ENCODE data around the gene PRPF40B.

Gene PRPF40B

DNA sequence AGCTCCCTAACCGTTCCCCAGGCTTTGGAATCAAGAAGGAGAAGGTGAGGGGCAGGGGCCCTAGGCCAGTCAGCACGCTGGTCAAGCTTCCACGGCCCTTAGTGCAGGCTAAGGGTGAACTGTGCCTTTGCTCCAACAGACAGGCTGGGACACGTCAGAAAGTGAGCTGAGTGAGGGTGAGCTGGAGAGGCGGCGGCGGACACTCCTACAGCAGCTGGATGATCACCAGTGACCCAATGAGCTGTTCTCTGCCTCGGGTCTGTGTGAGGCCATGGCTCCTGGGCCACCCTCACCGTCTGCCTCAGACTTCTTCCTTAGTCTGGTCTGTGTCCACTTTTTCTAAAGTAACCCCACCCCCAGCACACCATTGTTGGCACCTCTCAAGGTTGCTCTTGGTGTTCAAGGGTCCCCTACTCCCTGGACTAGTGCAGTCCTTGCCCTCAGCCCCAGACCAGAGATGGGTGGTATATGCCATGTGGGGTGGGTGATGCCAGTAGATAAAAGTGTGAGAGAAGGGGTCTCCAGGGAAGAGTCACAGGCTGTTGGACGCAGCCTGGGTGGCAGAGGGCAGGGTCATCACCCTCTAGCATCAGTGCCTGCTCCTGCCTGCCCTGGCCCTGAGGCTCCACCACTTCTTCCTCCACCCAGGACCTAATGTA is 20.7 kb downstream of the PRPF40B start:
- no CpG with 5 or more reads among the region's 10 CpGs for WGBS (ENCODE audit: extremely low coverage, insufficient coverage, low lambda C conversion rate)

DNA sequence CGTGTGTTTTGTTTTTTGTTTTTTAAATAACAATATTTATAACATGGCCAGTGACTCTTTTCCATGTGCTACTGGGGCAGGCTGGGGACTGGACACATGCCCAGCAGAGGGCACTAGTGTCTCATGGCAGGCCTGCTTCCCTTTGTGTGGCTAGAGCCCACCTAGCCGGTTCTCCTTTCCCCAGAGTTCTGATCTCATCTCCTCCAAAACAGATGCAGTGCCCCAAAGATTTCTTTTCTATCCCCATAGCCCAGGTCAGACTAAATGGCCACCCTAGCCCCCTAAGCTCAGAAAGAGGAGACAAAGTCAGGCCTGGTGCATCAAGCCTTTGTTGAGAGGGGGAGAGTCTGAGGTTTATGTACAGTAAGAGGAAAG is 21.2 kb downstream of the PRPF40B start:
- H3K4me3 ChIP-seq (ENCODE audit: low read length), result no peak overlapping the region
- H3K4ac ChIP-seq (ENCODE audit: low read depth, low read length), result no peak overlapping the region
- no peak overlapping the region for H4K8ac ChIP-seq (ENCODE audit: low read depth, low read length)
- H3K36me3 ChIP-seq (ENCODE audit: control insufficient read depth, insufficient read depth, low read length), result peaks cover 12% of the 10 kb centered on the region
- H3K56ac ChIP-seq (ENCODE audit: low read length), result peak overlapping the region; percentile 73
- no peak overlapping the region for H2BK120ac ChIP-seq (ENCODE audit: low read depth, low read length)
- no peak overlapping the region for H3K18ac ChIP-seq (ENCODE audit: low read length)
- H3K9ac ChIP-seq (ENCODE audit: low read length), result no peak overlapping the region
- H3K4me1 ChIP-seq (ENCODE audit: control insufficient read depth, low read depth, low read length), result no peaks in the 10 kb centered on the region
- no peaks in the 10 kb centered on the region for H3K27me3 ChIP-seq (ENCODE audit: insufficient read depth, low read length, poor library complexity)
- H3K79me2 ChIP-seq (ENCODE audit: control insufficient read depth, insufficient read depth, low read length), result no peaks in the 10 kb centered on the region
- H2AK5ac ChIP-seq (ENCODE audit: low read length), result no peak overlapping the region
- no peak overlapping the region for H4K5ac ChIP-seq (ENCODE audit: low read length)
- WGBS (ENCODE audit: extremely low coverage, insufficient coverage, low lambda C conversion rate), result no CpG with 5 or more reads among the region's 2 CpGs
- no peak overlapping the region for H2BK5ac ChIP-seq (ENCODE audit: low read length)
- H3K79me1 ChIP-seq (ENCODE audit: low read length), result no peaks in the 10 kb centered on the region
- peak; percentile 78 for DNase-seq
- H3K23ac ChIP-seq (ENCODE audit: low read length), result peak overlapping the region; percentile 24
- no peak overlapping the region for H3K27ac ChIP-seq (ENCODE audit: low read depth, low read length)
- H3K4me2 ChIP-seq (ENCODE audit: low read length), result no peak overlapping the region
- H2BK15ac ChIP-seq (replicated peaks; ENCODE audit: low read depth), result no peak overlapping the region

More for the DNA sequence above, 20.7 kb downstream of the PRPF40B start:
- no peak for DNase-seq
- Histone ChIP-seq H3K4ac (ENCODE audit: low read depth, low read length) (no peak overlapping the region), H2AK5ac (ENCODE audit: low read length) (no peak overlapping the region), H4K5ac (ENCODE audit: low read length) (no peak overlapping the region), H3K9ac (ENCODE audit: low read length) (no peak overlapping the region), H3K79me1 (ENCODE audit: low read length) (no peaks in the 10 kb centered on the region), H3K4me2 (ENCODE audit: low read length) (no peak overlapping the region), H3K4me3 (ENCODE audit: low read length) (no peak overlapping the region), H3K4me1 (ENCODE audit: control insufficient read depth, low read depth, low read length) (no peaks in the 10 kb centered on the region), H3K18ac (ENCODE audit: low read length) (no peak overlapping the region), H2BK5ac (ENCODE audit: low read length) (no peak overlapping the region), H3K36me3 (ENCODE audit: control insufficient read depth, insufficient read depth, low read length) (peaks cover 11% of the 10 kb centered on the region), H3K56ac (ENCODE audit: low read length) (no peak overlapping the region), H3K27ac (ENCODE audit: low read depth, low read length) (no peak overlapping the region), H2BK120ac (ENCODE audit: low read depth, low read length) (no peak overlapping the region), H4K8ac (ENCODE audit: low read depth, low read length) (no peak overlapping the region), H3K79me2 (ENCODE audit: control insufficient read depth, insufficient read depth, low read length) (no peaks in the 10 kb centered on the region), H3K23ac (ENCODE audit: low read length) (no peak overlapping the region), H3K27me3 (ENCODE audit: insufficient read depth, low read length, poor library complexity) (no peaks in the 10 kb centered on the region), H2BK15ac (replicated peaks; ENCODE audit: low read depth) (no peak overlapping the region)

DNA sequence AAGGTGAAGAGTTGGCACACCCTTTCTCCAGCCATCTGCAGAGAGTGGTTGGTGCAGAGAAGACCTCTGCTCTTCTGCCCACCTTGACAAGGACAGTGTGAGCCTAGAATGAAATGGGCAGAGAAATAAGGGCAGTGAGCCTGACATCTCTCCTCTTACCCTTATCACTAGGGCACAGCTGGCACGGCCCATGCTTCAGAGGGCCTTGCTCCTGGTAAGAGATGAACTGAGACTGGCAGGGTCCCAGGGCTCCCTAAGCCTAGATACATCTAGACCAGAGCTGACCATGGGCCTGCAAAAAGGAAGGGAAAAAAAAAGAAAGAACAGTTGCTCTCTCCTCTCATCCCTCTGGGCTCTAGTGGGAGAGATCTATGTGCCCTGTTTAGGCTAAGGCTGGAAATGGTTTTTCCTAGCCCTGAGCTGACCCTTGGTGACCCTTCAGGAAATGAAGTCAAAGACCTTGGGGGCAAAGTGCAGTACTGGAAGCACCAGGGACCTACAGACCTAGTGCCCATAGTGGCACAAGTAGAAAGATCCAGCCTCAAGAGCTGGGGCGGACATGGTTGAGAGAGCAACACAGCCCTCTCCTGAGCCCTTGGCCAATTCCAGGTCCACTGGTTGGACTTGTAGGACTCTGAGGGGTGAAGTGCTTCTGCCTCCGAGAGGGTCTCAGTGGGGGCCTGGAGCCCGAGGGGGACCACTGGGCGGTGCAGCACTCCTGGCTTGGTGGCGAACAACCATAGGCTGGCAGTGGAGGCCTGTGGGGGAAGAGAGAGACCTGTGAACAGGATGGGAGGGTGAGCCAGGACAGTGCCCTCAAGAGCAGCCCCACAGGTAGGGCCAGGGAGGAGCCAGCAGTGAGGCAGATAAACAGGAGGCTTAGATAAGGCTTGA is 22.0 kb downstream of the PRPF40B start:
- Histone ChIP-seq H3K56ac (ENCODE audit: low read length) (no peak overlapping the region), H4K8ac (ENCODE audit: low read depth, low read length) (no peak overlapping the region), H3K79me2 (ENCODE audit: control insufficient read depth, insufficient read depth, low read length) (no peaks in the 10 kb centered on the region), H3K4ac (ENCODE audit: low read depth, low read length) (no peak overlapping the region), H2AK5ac (ENCODE audit: low read length) (no peak overlapping the region), H3K4me1 (ENCODE audit: control insufficient read depth, low read depth, low read length) (no peaks in the 10 kb centered on the region), H3K27ac (ENCODE audit: low read depth, low read length) (no peak overlapping the region), H2BK5ac (ENCODE audit: low read length) (no peak overlapping the region), H3K27me3 (ENCODE audit: insufficient read depth, low read length, poor library complexity) (no peaks in the 10 kb centered on the region), H2BK120ac (ENCODE audit: low read depth, low read length) (no peak overlapping the region), H3K36me3 (ENCODE audit: control insufficient read depth, insufficient read depth, low read length) (peaks cover 16% of the 10 kb centered on the region), H3K4me3 (ENCODE audit: low read length) (no peak overlapping the region), H3K18ac (ENCODE audit: low read length) (no peak overlapping the region), H4K5ac (ENCODE audit: low read length) (no peak overlapping the region), H3K79me1 (ENCODE audit: low read length) (no peaks in the 10 kb centered on the region), H2BK15ac (replicated peaks; ENCODE audit: low read depth) (no peak overlapping the region), H3K23ac (ENCODE audit: low read length) (peak overlapping the region; percentile 24), H3K9ac (ENCODE audit: low read length) (no peak overlapping the region), H3K4me2 (ENCODE audit: low read length) (no peak overlapping the region)
- WGBS (ENCODE audit: extremely low coverage, insufficient coverage, low lambda C conversion rate), result no CpG with 5 or more reads among the region's 6 CpGs
- DNase-seq, result no peak

DNA sequence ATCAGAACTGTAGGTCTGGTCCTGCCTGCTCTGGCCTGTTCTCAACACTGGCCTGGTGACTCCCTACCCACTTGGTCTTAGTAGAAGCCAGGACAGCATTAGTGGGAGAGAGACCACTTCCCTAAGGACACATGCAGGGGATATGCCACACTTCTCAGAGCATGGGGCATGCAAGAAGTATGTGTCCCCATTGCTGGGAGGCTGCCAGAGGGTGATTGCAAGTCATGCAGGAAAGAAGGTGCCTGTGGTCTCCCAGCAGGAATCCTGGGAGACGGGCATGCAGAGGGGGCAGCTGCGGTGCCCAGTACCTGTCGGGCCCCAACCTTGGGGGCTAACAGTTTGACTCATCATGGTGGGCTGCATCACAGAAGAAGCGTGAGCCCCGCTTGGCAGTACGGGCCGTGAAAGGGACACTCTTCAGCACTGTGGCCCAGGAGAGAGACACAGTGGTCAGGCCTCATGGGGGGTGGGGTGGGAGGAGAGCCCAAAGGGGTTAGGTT is 23.0 kb downstream of the PRPF40B start:
- Histone ChIP-seq H3K79me1 (ENCODE audit: low read length) (no peaks in the 10 kb centered on the region), H2BK5ac (ENCODE audit: low read length) (no peak overlapping the region), H3K4ac (ENCODE audit: low read depth, low read length) (no peak overlapping the region), H3K9ac (ENCODE audit: low read length) (no peak overlapping the region), H3K23ac (ENCODE audit: low read length) (no peak overlapping the region), H3K18ac (ENCODE audit: low read length) (no peak overlapping the region), H3K4me1 (ENCODE audit: control insufficient read depth, low read depth, low read length) (no peaks in the 10 kb centered on the region), H3K79me2 (ENCODE audit: control insufficient read depth, insufficient read depth, low read length) (no peaks in the 10 kb centered on the region), H4K8ac (ENCODE audit: low read depth, low read length) (no peak overlapping the region), H3K56ac (ENCODE audit: low read length) (no peak overlapping the region), H2AK5ac (ENCODE audit: low read length) (no peak overlapping the region), H3K4me2 (ENCODE audit: low read length) (no peak overlapping the region), H2BK15ac (replicated peaks; ENCODE audit: low read depth) (no peak overlapping the region), H2BK120ac (ENCODE audit: low read depth, low read length) (no peak overlapping the region), H3K36me3 (ENCODE audit: control insufficient read depth, insufficient read depth, low read length) (peaks cover 18% of the 10 kb centered on the region), H4K5ac (ENCODE audit: low read length) (no peak overlapping the region), H3K4me3 (ENCODE audit: low read length) (no peak overlapping the region), H3K27ac (ENCODE audit: low read depth, low read length) (no peak overlapping the region), H3K27me3 (ENCODE audit: insufficient read depth, low read length, poor library complexity) (no peaks in the 10 kb centered on the region)
- WGBS (ENCODE audit: extremely low coverage, insufficient coverage, low lambda C conversion rate), result no CpG with 5 or more reads among the region's 7 CpGs
- DNase-seq, result no peak

DNA sequence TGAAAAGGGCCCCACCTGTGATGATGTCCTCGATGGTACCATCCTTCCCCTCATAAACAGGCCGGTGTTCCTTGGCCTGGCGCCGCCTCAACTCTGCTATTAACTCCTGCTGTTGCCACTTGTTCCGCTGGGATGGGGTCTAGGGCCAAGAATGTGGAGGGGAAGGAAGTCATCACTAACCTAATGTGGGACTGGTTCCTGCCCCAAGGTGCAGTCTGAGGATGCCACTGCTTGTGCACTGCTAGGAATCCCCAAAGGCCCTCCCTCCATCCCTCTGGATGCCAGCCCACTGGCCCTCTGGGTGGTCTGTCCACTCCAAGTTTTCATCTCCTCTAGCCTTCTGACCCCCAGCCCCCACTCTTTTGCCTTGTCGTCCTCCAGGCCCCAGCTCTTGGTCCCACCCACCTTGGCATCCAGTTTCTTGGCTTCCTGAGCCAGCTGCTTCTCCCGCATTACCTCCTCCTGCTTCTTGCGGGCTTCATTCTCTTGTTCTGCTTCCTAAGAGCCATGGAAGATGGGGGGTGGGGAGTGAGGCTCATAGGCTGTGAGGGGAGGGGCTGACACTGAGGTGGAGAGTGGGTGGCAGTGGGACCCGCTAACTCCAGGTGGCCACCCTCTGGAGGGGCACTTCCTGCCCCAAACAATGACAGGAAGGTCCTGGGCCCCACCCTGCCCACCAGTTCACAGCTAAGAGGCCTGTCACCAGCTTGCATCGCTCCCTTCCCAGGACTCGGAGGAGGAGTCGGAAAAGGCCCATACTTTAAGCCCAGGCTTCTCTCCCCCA is 23.7 kb downstream of the PRPF40B start:
- no peak overlapping the region for H2AK5ac ChIP-seq (ENCODE audit: low read length)
- peak overlapping the region; percentile 64 for H3K56ac ChIP-seq (ENCODE audit: low read length)
- H3K4me2 ChIP-seq (ENCODE audit: low read length), result no peak overlapping the region
- no peaks in the 10 kb centered on the region for H3K79me1 ChIP-seq (ENCODE audit: low read length)
- no peak overlapping the region for H3K4ac ChIP-seq (ENCODE audit: low read depth, low read length)
- no peak overlapping the region for H3K27ac ChIP-seq (ENCODE audit: low read depth, low read length)
- no peak overlapping the region for H4K5ac ChIP-seq (ENCODE audit: low read length)
- H3K79me2 ChIP-seq (ENCODE audit: control insufficient read depth, insufficient read depth, low read length), result no peaks in the 10 kb centered on the region
- H3K18ac ChIP-seq (ENCODE audit: low read length), result no peak overlapping the region
- no peaks in the 10 kb centered on the region for H3K27me3 ChIP-seq (ENCODE audit: insufficient read depth, low read length, poor library complexity)
- H2BK5ac ChIP-seq (ENCODE audit: low read length), result no peak overlapping the region
- H3K36me3 ChIP-seq (ENCODE audit: control insufficient read depth, insufficient read depth, low read length), result peaks cover 18% of the 10 kb centered on the region
- H2BK120ac ChIP-seq (ENCODE audit: low read depth, low read length), result no peak overlapping the region
- H3K9ac ChIP-seq (ENCODE audit: low read length), result no peak overlapping the region
- no peak overlapping the region for H3K23ac ChIP-seq (ENCODE audit: low read length)
- no peak overlapping the region for H3K4me3 ChIP-seq (ENCODE audit: low read length)
- no peaks in the 10 kb centered on the region for H3K4me1 ChIP-seq (ENCODE audit: control insufficient read depth, low read depth, low read length)
- no peak overlapping the region for H4K8ac ChIP-seq (ENCODE audit: low read depth, low read length)
- no CpG with 5 or more reads among the region's 12 CpGs for WGBS (ENCODE audit: extremely low coverage, insufficient coverage, low lambda C conversion rate)
- DNase-seq, result peak; percentile 32
- H2BK15ac ChIP-seq (replicated peaks; ENCODE audit: low read depth), result no peak overlapping the region

All from mesendoderm (in vitro differentiated cells).